Measurements from ENCODE around the gene SSBP3. TPM values are rescaled to one million over a fixed set of nuclear protein-coding genes. Genes with fewer than 3 reads are reported as not detected.

The SSBP3 gene
- polyA plus RNA-seq, 10 donors: 44.8 to 68.1 (median 51.2) TPM

- DNase-seq: peak in 1 of 3 donors; percentile 51
Measured at GRCh38 chr1:54310439-54311328, 95.5 kb downstream of the SSBP3 start.

GRCh38 chr1:54309631-54310366, 96.4 kb downstream of the SSBP3 start:
- peak in 1 of 3 donors; percentile 47 for DNase-seq

DNA sequence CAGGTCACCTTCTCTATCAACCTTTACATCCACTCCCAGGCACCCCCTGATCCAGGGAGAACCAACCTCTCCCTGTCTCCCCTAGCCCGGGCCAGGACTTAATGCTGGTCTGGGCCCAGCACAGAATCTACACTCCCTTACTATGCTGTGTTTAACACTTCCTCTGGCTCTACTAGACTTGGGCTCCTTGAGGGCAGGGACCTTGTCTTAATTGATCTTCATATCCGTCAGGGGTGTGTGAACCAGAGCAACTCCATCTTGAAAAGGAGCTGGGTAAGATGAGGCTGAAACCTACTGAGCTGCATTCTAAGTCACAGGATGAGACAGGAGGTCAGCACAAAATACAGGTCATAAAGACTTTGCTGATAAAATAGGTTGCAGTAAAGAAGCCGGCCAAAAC, 98.9 kb downstream of the SSBP3 start:
- no peak for DNase-seq

- no peak for DNase-seq
Measured at GRCh38 chr1:54305906-54306514, 100.2 kb downstream of the SSBP3 start.

DNA sequence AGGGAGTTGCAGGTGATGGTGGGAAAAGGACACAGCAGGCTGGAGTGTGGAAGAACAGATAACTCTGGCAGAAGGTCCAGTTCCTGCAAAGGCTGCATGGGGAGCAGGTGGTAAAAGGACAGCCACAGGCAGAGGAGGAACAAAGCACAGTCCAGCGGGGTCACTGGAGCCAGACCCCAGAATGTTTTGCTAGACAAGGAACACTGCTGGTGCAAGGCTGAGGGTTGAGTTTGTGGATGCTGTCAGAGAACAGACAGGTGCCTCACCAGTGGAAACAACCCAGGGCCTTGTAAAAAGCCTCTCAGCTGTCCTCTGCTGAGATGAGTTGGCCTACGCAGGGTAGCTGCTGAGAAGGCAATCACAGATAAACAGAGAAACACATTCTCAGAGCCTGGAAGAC, 101.7 kb downstream of the SSBP3 start:
- DNase-seq: no peak

DNA sequence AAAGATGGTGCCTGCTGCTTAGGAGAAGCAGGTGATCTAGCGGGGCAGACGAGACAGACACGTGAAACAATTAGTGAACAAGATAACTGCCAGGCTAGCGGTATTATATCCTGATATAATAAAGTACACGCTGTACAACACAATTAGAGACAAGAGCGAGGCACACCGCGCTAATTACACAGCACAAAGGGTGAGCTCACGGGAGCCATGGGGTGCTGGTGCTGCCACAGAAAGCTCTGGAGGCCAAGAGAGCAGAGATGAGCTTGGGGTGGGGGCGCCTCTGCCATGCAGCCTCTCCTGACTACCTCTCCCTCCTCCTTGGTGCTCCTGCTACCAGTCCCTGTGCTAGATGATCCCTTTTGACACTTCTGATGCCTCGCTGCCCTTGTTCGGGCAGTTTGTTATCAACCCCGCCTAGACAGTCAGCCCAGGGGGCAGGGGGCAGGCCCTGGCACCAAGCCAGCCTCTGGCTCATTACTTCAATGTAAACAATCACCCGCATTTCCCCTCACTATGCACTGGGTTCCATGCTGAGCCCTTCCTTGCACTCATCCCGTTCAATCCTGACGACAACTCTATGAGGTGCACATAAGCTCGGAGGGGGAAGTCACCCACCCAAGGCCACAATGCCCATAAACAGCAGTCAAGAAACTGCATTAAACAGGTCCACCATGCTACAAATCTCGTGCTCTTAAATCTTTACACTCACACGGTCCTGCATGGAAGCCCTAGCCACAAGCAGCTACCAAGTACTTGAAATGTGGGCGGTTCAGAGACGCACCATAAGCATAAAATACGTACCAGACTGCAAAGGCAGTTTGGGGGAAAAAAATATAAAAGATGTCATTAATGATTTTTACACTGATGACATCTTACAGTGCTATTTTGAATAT, 103.0 kb downstream of the SSBP3 start:
- DNase-seq: no peak

GRCh38 chr1:54302549-54302948, 103.6 kb downstream of the SSBP3 start:
- DNase-seq: no peak

- peak in 1 of 3 donors; percentile 37 for DNase-seq
Measured at GRCh38 chr1:54301497-54301896, 104.7 kb downstream of the SSBP3 start.

DNA sequence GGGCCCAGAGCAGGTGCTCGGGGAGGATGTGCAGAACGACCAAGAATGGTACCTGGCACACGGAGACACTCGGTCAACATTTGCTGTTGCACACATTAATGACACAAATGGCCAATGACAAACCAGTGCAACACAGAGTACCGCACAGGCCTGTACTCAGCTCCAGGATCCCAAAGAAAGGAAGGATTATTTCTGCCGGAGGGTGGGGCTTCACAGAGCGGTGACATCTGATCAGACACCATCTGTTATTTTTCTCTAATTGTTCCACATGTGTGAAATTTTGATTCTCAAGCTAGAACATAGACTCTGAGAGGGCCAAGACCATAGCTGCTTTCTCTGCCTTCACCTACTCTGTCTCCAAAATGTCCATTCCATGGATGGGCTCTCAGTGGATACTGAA, 105.8 kb downstream of the SSBP3 start:
- DNase-seq: peak in 1 of 3 donors; percentile 57

DNA sequence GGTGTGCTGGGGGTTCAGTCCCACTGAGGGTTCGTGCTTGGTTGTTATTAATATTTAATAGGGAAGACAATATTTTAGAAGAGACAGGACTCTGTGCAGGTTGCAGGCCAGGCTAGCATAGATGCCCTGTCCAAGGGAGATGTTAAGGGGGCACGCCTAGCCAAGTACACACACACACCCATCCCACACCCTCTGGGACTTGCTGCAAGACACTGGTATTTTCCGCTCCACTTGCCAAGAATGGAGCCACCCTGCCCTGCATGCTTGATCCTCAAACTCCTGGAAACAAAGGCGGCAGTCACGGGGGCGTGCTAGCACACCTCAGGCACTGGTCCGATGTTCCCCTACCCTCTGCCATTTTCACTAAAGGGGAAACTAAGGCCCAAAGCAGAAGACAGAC, 107.2 kb downstream of the SSBP3 start:
- DNase-seq: no peak

DNA sequence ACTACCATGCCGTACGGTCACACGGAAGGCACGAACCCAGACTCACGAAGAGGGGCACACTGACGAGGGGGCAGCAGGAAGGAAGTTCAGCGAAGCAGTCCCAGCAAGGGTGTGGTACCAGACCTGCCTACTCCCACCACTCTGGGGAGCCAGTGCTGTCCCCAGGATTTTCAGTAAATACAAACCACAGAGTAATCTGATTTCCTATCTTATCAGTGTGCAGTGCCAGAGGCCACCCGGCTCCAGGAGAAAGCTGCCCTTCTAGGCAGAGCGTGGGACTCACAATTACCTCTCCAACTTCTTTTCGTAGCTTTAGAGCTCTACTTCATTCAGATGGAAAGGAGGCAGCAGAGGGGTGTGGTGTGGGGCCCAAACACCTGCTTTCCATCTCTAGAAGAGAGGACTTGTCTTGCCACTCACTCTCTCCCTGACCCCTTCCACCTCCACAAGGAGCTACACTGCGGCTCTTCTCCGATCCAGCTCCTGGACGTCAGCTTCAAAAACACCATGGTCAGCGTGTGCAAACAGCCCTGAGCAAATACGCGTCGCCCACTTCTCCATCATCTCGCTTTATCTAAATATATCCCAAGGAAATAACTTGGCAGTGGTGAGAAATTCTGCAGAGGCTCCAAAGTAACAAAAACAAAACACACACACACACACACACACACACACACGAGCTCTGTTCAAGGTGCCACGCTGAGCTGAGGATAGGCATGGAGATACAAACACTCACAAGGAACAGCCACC, 107.7 kb downstream of the SSBP3 start:
- no peak for DNase-seq

DNA sequence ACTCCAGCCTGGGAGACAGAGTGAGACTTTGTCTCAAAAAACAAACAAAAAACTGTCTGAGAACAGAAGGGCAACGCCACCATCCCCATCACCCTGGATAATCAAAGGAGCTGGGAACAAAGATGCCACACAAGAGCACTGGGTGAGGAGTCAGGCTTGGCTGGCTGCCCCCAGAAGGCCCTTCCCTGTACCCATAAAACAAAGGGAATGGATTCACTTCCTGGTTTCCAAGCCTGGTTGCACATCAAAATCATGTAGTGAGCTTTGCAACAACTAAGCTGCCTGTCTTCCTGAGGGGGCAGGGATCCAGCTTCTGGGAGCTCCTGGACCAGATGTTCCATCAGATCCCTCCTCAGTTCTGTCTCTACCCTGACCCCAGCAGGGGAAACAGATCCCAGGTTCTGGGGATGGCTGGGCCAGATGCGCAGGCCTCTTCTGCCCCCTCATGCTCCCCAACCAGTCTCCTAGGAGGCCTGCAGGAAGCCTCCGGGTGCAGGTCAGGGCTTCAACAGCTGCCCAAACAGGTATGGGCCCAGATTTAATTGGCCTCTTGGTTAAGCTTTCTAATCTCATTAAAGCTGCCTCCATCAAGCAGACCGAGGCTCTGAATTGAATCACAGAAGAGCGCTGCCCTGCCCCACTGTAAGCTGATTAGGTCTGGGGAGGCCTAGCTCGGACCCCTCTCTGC, 108.5 kb downstream of the SSBP3 start:
- peak in 1 of 3 donors; percentile 50 for DNase-seq

- no peak for DNase-seq
Measured at GRCh38 chr1:54296666-54297065, 109.5 kb downstream of the SSBP3 start.

GRCh38 chr1:54294887-54295286, 111.3 kb downstream of the SSBP3 start:
- DNase-seq: peak in 1 of 3 donors; percentile 48

DNA sequence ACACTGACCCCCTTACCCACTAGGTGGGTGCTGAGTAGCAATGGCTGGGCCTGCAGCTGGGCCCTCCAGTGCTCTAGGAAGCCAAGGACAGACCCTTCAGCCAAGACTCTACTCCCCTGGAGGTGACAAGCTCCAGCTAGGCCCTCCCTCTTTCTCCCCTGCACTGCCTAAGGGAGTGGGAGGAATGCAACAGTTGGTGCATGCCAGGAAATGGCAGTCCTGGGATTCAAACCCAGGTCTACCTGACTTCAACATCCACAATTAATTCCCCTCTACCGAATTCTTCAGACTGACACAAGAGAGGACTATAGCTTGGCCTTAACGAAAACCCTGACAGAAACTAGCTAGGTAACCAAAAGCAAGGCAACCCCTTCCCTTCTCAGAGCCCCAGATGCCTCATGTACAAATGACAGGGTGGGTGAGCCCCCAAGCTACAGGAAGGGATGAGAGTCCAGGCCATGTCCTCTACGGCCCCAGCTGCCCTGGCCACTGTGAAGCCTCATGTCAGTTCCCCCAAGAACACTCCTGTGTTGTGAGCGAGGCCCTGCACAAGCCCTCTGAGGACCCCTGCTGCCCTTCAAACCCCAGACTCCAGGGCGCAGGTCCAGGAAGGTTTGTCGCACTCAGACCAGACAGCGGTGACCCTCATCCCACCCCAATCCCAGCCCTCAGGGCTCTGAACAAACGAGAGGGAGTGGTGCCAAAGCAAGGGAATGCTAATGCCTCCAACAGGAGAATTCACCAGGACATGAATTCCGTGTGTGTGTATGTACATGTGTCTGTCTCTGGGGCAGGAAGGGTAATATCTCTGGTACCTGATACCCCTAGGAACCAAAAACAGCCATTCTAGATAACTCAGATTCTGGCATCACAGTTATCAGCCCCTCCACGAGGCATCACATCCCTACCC, 113.9 kb downstream of the SSBP3 start:
- no peak for DNase-seq

DNA sequence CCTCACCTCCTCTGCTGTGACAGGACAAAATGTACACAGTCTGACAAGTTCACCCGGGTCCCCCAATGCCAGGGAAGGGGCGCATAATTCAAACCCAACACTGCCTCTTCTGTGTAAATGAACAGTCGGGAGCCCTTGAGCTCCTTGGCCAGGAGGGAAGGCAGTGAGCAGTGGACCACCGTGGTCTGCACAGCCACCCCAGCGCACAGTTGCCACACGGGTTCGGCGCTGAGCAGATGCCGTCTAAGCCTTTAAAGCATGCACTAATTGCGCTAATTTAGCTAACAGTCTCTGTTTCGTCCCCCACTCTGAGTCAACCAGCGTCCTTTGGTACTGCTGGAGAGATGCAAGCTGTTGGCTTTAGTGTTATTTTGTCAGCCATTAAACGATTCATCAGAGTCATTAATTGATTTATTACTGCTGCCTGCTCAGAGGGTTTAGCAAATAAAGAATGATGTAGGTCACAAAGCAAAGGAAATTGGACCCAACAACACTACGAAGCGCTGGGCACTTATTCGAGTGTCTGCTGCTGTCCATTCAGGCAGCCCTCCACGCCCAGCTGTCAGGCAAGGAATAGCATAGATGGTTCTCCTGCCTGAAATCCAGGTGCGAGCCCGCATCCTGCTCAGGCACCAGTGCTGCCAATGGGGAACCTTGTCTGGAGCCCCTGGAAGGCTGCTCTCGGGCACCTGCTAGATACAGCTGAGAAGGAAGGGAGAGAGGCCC, 114.8 kb downstream of the SSBP3 start:
- DNase-seq: no peak

DNA sequence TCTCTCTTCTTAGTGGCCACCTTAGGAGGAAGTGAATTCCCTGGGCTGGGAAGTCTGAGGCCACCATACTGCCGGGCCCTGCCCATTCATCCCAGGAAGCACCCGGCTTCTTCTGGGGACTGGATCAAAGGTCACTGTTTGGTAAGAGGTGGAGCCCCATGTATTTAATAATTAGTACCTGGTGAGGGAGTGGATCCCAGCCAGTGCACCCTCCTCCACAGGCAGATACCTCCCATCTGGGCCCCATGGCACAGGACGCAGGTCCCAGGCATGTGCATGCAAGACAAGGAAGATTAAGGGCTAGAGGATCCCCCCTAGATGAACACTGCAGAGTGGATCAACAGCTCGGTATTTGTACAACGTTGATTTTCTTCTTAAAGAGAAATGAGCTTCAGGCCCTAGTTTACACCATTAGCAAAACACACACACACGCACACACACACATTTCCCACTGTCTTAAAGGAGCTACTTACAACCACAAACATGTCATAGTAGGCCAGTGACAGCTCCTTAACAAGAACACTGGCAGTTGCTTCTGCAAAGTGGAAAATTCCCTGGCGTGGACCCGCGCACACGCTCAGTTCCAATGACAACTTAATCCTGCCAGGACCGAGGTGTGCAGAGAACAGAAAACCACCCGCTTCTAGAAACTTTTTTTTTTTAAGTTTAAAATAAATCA, 115.5 kb downstream of the SSBP3 start:
- DNase-seq: peak in 1 of 3 donors; percentile 40

All from muscle of back (tissue), 11 donors.